Heart right ventricle (tissue), 16 donors: ENCODE data around the gene IMMP2L. TPM values are rescaled to one million over a fixed set of nuclear protein-coding genes. Genes with fewer than 3 reads are reported as not detected.

Experiments
- ATAC-seq, 8 donors: fragments of 200-7000 bp; cut with Tn5 transposase; one replicate each; pipeline ENCODE4 v1.9.1; 2020; ENCODE audit warnings: mild to moderate bottlenecking in 8 of 8, moderate library complexity in 8 of 8, moderate number of reproducible peaks in 1 of 8
- DNase-seq, 2 donors: peaks; one replicate each; pipeline ENCODE4 v3.0.0-alpha.2; 2020
- H3K27ac ChIP-seq, 10 donors: fragments of 200-600 bp; sonication (generic) in 2 of 10; one replicate each; pipeline versions ENCODE4 v1.5.0 to v1.8.0; 2020 to 2022; ENCODE audit warnings: mild to moderate bottlenecking in 3 of 10
- H3K27me3 ChIP-seq, 7 donors: fragments of 200-600 bp; one replicate each; pipeline ENCODE4 v1.8.0; 2021 to 2022; ENCODE audit warnings: mild to moderate bottlenecking in 2 of 7
- H3K36me3 ChIP-seq, 9 donors: fragments of 200-600 bp; sonication (generic) in 1 of 9; one replicate each; pipeline versions ENCODE4 v1.5.0 to v1.8.0; 2020 to 2022; ENCODE audit warnings: mild to moderate bottlenecking in 2 of 9
- H3K4me1 ChIP-seq, 9 donors: fragments of 200-600 bp; sonication (generic) in 1 of 9; one replicate each; pipeline versions ENCODE4 v1.5.0 to v1.8.0; 2020 to 2022; ENCODE audit warnings: mild to moderate bottlenecking in 4 of 9
- H3K4me3 ChIP-seq, 10 donors: fragments of 200-600 bp; sonication (generic) in 2 of 10; one replicate each; pipeline versions ENCODE4 v1.5.0 to v1.8.0; 2020 to 2022; ENCODE audit warnings: mild to moderate bottlenecking in 7 of 10, moderate library complexity in 2 of 10
- H3K9me3 ChIP-seq, 11 donors: fragments of 200-600 bp in 10 of 11; sonication (generic) in 2 of 11; one replicate each; pipeline versions ENCODE4 v1.5.0 to v1.8.0; 2013 to 2022; ENCODE audit warnings: mild to moderate bottlenecking in 2 of 11, control low read depth in 1 of 11, moderate library complexity in 1 of 11
- WGBS, 2 donors: extraction: QIAGEN DNeasy Blood & Tissue Kit; methylation state at CpG; one replicate each; pipeline ENCODE4 v1.1.7; 2013; ENCODE audit warnings: inconsistent platforms in 1 of 2; 5-methylcytosine and 5-hydroxymethylcytosine counted together
- intact Hi-C, 10 donors: fragments of 100-400 bp; cut with DNase I; formaldehyde crosslinking; loops; one replicate each; pipeline versions ENCODE4 v1.11.1 to v1.14.2; 2022
- polyA plus RNA-seq, 2 donors: library from polyadenylated mRNA; stranded (reverse); fragments of 200-250 nt; gene quantifications; one replicate each; pipeline ENCODE4 v1.2.3, GENCODE V29; 2013
- total RNA-seq, 10 donors: library from RNA; stranded (reverse); fragmentation: NEBNext Ultra II Directional in 3 of 10; extraction: Animal tissue kit (Norgen Biotek cat#: 25700) in 3 of 10; gene quantifications; one replicate each; pipeline versions ENCODE4 v1.2.1 to v1.2.4, GENCODE V29; 2021 to 2023
- TF ChIP-seq, protein P1 (sequence below), 9 donors: fragments of 200-600 bp; sonication (generic) in 2 of 9; IDR thresholded peaks; one replicate each; pipeline versions ENCODE4 v1.5.0 to v1.8.0; 2021 to 2022; ENCODE audit warnings: antibody characterized with exemption in 9 of 9, mild to moderate bottlenecking in 5 of 9, moderate library complexity in 1 of 9
- donor health status: Arrhythmogenic right ventricular cardiomyopathy.
- donor health status: ischemic (EF 13 %, LVEDD 7.1; RV severe dilation, severe dysfunction).
- donor health status: healthy with polysubstance abuse.
- donor health status: DM: no; HTN: yes; CAD: no.
- donor health status: DM: no; HTN: no; CAD: no.
- donor health status: ischemic (EF 25% LVEDD 6.9; RV normal size, moderate dysfunction).
- donor health status: ischemic (EF 25% LVEDD 5.7; RV mildly dilated, moderate dysfunction).
- donor health status: healthy.
- donor health status: DM: yes; HTN: yes; CAD: no.
- donor health status: Ischemic cardiomyopathy.
- donor health status: ischemic (EF 35%, LVEDD 5.7; RV mildly dilated, moderate dysfunction).
- donor health status: nonischemic (EF 11% LVEDD 7.7; RV severe dilation, severe dysfunction).
- donor health status: DM: yes; HTN: yes; CAD: no.
- donor health status: PGD.
- donor health status: ischemic (EF 29% LVEDD 5.4; RV normal size, mild dysfunction).
- donor health status: nonischemic (EF 23%, LVEDD 6.1; RV moderate dilation, normal function).

The IMMP2L gene
- total and polyA plus RNA-seq, 12 donors: 4.3 to 20.8 (median 17.3) TPM

DNA sequence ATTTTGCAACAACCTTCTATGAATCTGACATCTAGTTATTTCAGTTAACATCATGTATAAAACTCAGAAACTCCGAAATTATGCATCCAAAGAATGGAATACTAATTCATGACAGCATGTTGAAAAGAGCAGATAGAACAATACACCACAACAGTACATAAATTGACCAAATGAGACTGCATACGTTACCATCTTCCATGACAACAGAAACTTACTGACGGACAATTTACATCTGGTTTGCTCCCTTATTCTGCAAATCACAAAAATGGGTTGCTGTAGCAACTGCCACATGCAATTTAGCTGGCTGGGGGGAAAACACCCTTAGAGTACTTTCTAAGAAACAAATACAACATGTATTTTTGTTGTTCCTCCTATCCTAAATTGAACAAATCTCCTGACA lies 457.0 kb downstream of the IMMP2L start:
- no peak for ATAC-seq
- intact Hi-C loops: no loop called here
- whole genome bisulfite sequencing, 2 donors: 95 to 96% methylated on average over 3 of the region's 3 CpGs
- Histone ChIP-seq H3K4me3 (no peak overlapping the region), H3K4me1 (peaks cover 0 to 19% (median 4%) of the 10 kb centered on the region in 9 donors), H3K27me3 (no peaks in the 10 kb centered on the region), H3K36me3 (no peaks in the 10 kb centered on the region), H3K27ac (no peak overlapping the region), H3K9me3 (no peaks in the 10 kb centered on the region)
- TF ChIP-seq, protein P1, sequence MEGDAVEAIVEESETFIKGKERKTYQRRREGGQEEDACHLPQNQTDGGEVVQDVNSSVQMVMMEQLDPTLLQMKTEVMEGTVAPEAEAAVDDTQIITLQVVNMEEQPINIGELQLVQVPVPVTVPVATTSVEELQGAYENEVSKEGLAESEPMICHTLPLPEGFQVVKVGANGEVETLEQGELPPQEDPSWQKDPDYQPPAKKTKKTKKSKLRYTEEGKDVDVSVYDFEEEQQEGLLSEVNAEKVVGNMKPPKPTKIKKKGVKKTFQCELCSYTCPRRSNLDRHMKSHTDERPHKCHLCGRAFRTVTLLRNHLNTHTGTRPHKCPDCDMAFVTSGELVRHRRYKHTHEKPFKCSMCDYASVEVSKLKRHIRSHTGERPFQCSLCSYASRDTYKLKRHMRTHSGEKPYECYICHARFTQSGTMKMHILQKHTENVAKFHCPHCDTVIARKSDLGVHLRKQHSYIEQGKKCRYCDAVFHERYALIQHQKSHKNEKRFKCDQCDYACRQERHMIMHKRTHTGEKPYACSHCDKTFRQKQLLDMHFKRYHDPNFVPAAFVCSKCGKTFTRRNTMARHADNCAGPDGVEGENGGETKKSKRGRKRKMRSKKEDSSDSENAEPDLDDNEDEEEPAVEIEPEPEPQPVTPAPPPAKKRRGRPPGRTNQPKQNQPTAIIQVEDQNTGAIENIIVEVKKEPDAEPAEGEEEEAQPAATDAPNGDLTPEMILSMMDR (IDR thresholded peaks at IDR 0.05): no peak
- no peak for DNase-seq

DNA sequence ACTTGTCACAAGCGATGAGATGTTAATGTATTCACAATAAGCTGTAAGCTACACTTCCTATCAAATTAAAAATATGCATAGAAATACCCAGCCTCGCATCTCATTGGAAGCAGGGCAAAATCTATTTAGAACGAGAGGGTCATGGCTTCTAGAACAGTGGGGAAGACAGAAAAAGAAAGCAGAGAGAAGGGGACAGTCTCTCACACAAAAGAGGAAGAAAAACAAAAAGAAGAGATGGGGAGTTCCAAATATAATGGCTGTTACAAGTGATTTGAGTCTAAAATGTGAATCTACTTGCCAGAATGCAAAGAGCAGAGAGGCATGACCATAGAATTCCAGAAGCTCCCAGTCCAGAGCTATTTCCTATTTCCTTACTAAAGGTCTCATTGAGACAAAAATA lies 457.6 kb downstream of the IMMP2L start:
- DNase-seq: no peak
- no peak for ATAC-seq
- no peaks in the 10 kb centered on the region for H3K9me3 ChIP-seq
- H3K4me1 ChIP-seq: peaks cover 0 to 19% (median 4%) of the 10 kb centered on the region in 9 donors
- no peak overlapping the region for H3K4me3 ChIP-seq
- WGBS, 2 donors: 92% methylated on average over 3 of the region's 3 CpGs
- intact Hi-C loops: no loop called here
- no peaks in the 10 kb centered on the region for H3K36me3 ChIP-seq
- no peaks in the 10 kb centered on the region for H3K27me3 ChIP-seq
- H3K27ac ChIP-seq: no peak overlapping the region
- TF ChIP-seq, protein P1 (IDR thresholded peaks at IDR 0.05): no peak

GRCh38 chr7:111103678-111104274 lies 458.5 kb downstream of the IMMP2L start:
- Histone ChIP-seq H3K4me1 (peaks cover 0 to 19% (median 4%) of the 10 kb centered on the region in 9 donors), H3K4me3 (no peak overlapping the region), H3K27me3 (no peaks in the 10 kb centered on the region), H3K9me3 (no peaks in the 10 kb centered on the region), H3K27ac (no peak overlapping the region), H3K36me3 (no peaks in the 10 kb centered on the region)
- TF ChIP-seq, protein P1 (IDR thresholded peaks at IDR 0.05): no peak
- ATAC-seq: no peak
- DNase-seq: no peak
- intact Hi-C loops: no loop called here
- 94 to 96% methylated on average over 4 of the region's 4 CpGs for WGBS, 2 donors

- H3K27ac ChIP-seq: no peak overlapping the region
- ATAC-seq (no peak), DNase-seq (no peak)
- intact Hi-C loops: no loop called here
- WGBS, 2 donors: 97% methylated on average over 4 of the region's 4 CpGs
- H3K27me3 ChIP-seq: no peaks in the 10 kb centered on the region
- TF ChIP-seq, protein P1 (IDR thresholded peaks at IDR 0.05): no peak
- H3K4me1 ChIP-seq: peaks cover 0 to 21% (median 5%) of the 10 kb centered on the region in 9 donors
- H3K9me3 ChIP-seq: no peaks in the 10 kb centered on the region
- H3K36me3 ChIP-seq: no peaks in the 10 kb centered on the region
- no peak overlapping the region for H3K4me3 ChIP-seq
Observed at GRCh38 chr7:111103136-111103535, 459.2 kb downstream of the IMMP2L start.
